Activated T-cell treated with anti-CD3 and anti-CD28 coated beads, Interleukin-2, amount 50 U/mL, for 24 hours (primary cell): Measurements from ENCODE around the gene AJAP1.

Experiments used
- DNase-seq: peaks from one replicate; pipeline ENCODE4 v3.0.0-alpha.2; 2020
- H3K27ac Mint-ChIP-seq: 2 replicates; pipeline ENCODE4 v1.8.0; 2020; ENCODE audit warnings: mild to moderate bottlenecking, mixed read lengths
- H3K27me3 Mint-ChIP-seq: 2 replicates; pipeline ENCODE4 v1.8.0; 2020; ENCODE audit warnings: mixed read lengths
- H3K36me3 Mint-ChIP-seq: 2 replicates; pipeline ENCODE4 v1.8.0; 2020; ENCODE audit warnings: low read depth, mixed read lengths
- H3K4me1 Mint-ChIP-seq: 2 replicates; pipeline ENCODE4 v1.8.0; 2020; ENCODE audit warnings: low read depth, mixed read lengths
- H3K4me3 Mint-ChIP-seq: 2 replicates; pipeline ENCODE4 v1.8.0; 2020; ENCODE audit warnings: mild to moderate bottlenecking, moderate library complexity, mixed read lengths
- H3K9me3 Mint-ChIP-seq: 2 replicates; pipeline ENCODE4 v1.8.0; 2020; ENCODE audit warnings: mixed read lengths

Gene AJAP1

DNA sequence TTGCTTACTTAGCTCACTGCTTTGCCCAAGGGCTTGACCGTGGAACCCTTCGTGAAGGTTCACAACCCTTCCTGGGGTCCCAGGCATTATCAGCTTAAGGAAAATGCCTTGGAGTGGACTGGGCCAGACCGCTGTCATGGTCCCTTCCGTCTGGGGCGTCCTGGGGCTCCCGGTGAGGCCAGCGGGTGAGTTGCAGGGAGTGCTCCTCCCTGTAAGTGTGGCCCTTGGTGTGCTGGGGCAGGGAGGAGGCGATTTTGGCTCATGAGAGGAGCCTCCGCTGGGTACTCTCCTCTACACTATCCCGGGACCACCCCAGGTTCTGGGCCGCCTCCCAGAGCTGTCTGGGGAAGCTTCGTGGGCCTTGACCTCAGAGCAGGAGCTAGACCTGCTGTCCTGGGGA, 48.1 kb downstream of the AJAP1 start:
- Mint-ChIP-seq H3K27ac (no peak overlapping the region), H3K27me3 (peaks cover 13% of the 10 kb centered on the region), H3K36me3 (no peaks in the 10 kb centered on the region), H3K4me1 (no peaks in the 10 kb centered on the region), H3K4me3 (no peak overlapping the region), H3K9me3 (no peaks in the 10 kb centered on the region)
- DNase-seq: no peak

DNA sequence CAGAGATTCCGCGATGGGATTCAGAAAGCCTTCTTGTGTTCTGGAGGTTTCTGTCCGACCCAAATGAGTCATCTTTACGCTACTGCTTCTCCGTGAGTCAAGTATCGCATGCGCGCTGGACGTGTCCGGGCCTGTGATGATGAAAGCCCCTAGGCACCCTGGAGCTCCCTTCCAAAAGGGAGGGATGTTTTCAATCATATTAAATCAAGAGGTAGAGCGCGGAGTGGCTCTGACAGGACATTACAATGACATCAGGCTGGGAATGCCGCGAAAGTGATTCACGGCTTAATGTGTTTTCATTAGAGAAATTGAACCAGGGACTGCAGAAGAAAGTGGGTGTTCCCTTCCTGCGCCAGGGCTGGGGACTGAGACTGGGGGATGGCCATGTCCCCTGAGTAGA, 48.5 kb downstream of the AJAP1 start:
- H3K27me3 Mint-ChIP-seq: peaks cover 16% of the 10 kb centered on the region
- H3K4me1 Mint-ChIP-seq: no peaks in the 10 kb centered on the region
- H3K4me3 Mint-ChIP-seq: no peak overlapping the region
- H3K27ac Mint-ChIP-seq: no peak overlapping the region
- no peaks in the 10 kb centered on the region for H3K9me3 Mint-ChIP-seq
- no peaks in the 10 kb centered on the region for H3K36me3 Mint-ChIP-seq
- DNase-seq: no peak

DNA sequence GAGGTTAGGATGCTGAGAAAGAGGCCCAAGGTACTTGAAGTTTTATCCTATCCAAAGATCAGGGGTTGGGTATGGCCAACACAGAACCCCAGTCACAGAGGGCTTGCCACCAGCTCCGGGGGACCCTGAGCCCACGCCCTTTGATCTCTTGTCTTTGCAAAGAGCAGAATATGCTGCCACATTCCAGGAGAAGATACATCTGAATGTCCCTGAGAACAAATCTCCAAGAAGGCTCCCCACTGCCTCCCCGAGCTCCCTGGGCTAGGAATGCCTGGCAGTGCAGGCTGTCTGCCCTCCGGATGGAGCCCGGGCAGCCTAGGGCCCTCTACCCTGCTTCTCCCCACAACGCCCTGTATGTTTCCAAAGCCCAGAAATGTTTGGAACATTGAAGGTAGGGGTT, 49.2 kb downstream of the AJAP1 start:
- no peak for DNase-seq
- Mint-ChIP-seq H3K27ac (no peak overlapping the region), H3K27me3 (peaks cover 16% of the 10 kb centered on the region), H3K4me1 (no peaks in the 10 kb centered on the region), H3K36me3 (no peaks in the 10 kb centered on the region), H3K9me3 (no peaks in the 10 kb centered on the region), H3K4me3 (no peak overlapping the region)

DNA sequence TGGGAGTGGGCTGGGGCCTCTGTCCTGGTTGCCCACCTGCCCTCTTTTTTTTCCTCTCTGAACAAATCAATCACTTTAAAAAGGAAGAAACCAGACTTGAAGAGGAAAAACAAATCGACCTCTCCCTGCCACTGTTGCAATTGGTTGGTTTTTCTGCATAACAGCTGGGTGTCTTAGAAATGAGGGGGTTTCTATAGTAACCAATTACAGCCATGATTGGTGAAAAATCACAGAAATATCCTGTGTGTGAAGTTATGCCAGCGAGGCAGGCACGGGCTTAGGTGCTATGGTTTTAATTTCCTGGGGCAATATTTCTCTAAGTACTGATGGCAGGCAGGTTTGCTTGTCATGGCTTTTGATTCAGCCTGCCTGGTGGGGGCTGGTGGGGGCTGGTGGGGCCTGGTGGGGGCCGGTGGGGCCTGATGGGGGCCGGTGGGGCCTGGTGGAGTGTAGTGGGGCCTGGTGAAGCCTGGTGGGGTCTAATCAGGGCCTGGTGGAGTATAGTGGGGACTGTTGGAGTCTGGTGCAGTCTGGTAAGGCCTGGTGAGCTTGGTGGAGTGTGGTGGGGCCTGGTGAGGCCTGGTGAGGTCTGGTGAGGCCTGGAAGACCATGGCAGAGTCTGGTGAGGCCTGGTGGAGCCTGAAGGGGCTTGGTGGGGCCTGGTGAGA, 54.6 kb downstream of the AJAP1 start:
- H3K27ac Mint-ChIP-seq: no peak overlapping the region

DNA sequence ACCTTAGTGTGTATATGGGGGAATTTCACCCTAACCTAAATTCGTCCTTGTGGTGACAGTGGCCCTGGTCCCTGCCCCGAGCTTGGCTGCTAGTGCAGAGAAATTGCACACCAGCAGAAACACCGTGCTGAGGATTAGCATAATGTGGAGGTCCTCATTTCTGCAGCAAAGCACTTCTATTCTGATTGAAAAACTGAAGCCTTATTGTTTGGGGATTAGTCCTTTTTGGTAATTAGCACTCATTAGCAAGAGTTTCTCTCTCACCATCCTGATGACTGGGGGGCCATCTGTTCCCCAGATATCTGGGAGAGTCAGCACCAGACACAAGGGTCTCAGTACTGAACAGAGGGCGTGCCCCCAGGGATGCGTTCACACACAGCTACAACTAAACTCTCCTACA, 55.2 kb downstream of the AJAP1 start:
- Mint-ChIP-seq H3K4me1 (peaks cover 2% of the 10 kb centered on the region), H3K27ac (no peak overlapping the region)

More for the DNA sequence above, 54.6 kb downstream of the AJAP1 start:
- no peaks in the 10 kb centered on the region for H3K9me3 Mint-ChIP-seq
- DNase-seq: no peak
- peaks cover 32% of the 10 kb centered on the region for H3K27me3 Mint-ChIP-seq
- H3K36me3 Mint-ChIP-seq: no peaks in the 10 kb centered on the region
- no peak overlapping the region for H3K4me3 Mint-ChIP-seq
- peaks cover 2% of the 10 kb centered on the region for H3K4me1 Mint-ChIP-seq

DNA sequence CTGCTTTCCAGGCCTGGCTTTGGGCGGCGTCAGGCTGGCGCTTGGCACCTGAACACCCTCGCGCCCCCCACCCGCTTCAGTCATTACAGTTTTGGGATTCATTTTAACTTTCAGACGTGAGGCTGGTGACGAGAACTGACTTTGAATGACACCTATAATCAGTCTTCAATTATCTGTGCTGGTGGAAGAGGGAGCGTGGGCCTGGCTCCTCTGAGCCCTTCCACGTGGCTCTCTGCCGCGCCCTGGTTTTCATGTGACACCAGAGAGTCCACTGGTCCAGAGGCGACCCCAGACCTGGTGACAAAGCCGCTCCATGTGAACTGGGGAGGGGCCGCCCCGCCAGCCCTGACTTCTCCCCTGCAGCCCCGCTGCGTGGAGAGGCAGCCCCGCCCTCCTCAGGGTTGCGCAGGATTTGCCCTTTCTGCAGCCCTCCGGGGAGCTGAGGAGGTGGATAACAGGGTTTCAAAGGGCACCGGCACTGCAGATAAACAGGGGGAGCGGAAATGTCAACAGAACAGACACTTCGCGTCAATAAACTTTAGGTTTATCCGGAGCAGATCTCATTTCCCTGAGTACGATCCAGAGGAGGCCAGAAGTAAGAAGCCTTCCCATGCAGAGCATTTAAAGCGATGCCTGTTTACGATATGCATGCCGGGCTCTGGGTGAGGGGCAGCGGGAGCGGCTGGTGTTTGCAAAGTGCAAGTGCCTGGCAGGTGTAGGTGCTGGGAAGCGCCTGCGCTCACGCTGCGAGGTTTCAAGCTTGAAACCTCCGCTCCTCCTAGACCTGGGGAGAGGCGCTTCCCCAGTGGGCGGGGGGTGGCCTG, 56.4 kb downstream of the AJAP1 start:
- Mint-ChIP-seq H3K36me3 (no peaks in the 10 kb centered on the region), H3K9me3 (peaks cover 2% of the 10 kb centered on the region), H3K4me3 (no peak overlapping the region), H3K27ac (no peak overlapping the region), H3K27me3 (peaks cover 32% of the 10 kb centered on the region), H3K4me1 (peaks cover 2% of the 10 kb centered on the region)
- DNase-seq: no peak

More for the DNA sequence above, 55.2 kb downstream of the AJAP1 start:
- H3K4me3 Mint-ChIP-seq: no peak overlapping the region
- H3K27me3 Mint-ChIP-seq: peaks cover 32% of the 10 kb centered on the region
- H3K36me3 Mint-ChIP-seq: no peaks in the 10 kb centered on the region
- H3K9me3 Mint-ChIP-seq: no peaks in the 10 kb centered on the region
- DNase-seq: no peak

DNA sequence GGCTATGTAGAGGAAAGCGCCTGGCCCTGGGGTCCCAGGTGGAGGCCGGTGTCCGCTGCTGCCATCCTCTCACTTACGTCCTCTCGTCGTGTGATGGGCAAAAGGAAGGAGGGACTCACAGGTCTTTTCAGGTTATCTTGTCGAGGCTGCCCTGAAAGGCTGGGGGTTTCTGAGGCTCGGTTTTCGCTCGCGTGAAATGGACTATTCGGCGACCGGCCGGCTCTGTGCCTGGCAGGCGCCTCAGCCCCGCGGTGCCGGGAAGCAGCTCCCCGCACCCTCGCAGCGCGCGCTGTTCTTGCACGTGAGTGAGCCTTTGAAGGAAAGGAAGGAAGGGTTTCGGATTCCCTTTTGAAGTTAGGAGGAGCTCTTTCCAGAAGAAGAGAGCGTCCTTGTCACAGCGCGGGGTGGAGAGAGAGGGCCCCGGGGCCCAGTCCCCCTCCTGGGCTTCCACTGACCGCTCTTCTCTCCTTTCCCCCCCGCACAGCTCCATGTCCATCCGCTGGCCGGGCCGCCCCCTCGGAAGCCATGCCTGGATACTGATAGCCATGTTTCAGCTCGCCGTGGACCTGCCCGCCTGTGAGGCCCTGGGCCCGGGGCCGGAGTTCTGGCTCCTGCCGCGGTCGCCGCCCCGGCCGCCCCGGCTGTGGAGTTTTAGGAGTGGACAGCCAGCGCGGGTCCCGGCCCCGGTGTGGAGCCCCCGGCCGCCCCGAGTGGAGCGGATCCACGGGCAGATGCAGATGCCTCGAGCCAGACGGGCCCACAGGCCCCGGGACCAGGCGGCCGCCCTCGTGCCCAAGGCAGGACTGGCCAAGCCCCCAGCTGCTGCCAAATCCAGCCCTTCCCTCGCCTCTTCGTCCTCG, 57.2 kb downstream of the AJAP1 start:
- Mint-ChIP-seq H3K4me3 (no peak overlapping the region), H3K27me3 (peaks cover 32% of the 10 kb centered on the region), H3K27ac (no peak overlapping the region)

DNA sequence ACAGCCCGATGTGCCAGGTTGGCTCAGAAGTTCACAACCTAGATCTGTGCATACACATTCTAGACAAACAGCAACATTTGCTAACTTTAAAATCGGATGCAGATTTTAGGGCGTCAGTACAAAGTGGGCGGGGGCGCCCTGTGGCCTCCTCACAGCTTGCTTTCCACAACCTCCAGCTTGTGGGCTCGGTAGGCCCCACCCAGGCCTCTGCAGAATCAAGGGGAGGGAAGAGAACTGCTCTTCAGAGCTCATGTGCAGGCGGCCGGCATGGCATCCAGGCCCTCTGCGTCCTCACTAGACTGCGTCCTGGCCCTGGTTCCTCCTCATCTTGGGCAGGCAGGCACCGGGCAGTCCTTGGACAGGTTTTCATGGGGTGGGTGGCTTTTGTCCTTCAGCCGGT, 59.3 kb downstream of the AJAP1 start:
- Mint-ChIP-seq H3K4me3 (no peak overlapping the region), H3K36me3 (no peaks in the 10 kb centered on the region), H3K9me3 (peaks cover 6% of the 10 kb centered on the region), H3K27ac (no peak overlapping the region), H3K4me1 (peaks cover 2% of the 10 kb centered on the region), H3K27me3 (peaks cover 23% of the 10 kb centered on the region)
- no peak for DNase-seq

More for the DNA sequence above, 57.2 kb downstream of the AJAP1 start:
- Mint-ChIP-seq H3K4me1 (peaks cover 2% of the 10 kb centered on the region), H3K9me3 (peaks cover 6% of the 10 kb centered on the region), H3K36me3 (no peaks in the 10 kb centered on the region)
- no peak for DNase-seq

DNA sequence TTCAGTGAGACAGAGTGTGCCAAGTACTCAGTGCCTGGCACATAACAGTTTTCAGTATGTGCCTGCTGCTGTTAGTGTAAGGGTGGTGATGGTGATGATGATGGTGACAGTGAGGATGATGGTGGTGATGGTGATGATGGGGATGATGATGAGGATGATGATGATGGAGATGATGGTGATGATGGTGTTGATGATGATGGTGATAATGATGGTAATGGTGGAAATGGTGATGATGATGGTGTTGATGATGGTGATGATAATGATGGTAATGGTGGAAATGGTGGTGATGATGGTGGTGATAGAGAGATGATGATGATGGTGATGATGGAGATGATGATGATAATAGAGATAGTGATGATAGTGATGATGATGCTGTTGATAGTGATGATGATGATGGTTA, 62.0 kb downstream of the AJAP1 start:
- Mint-ChIP-seq H3K36me3 (no peaks in the 10 kb centered on the region), H3K4me1 (no peaks in the 10 kb centered on the region), H3K27ac (no peak overlapping the region), H3K4me3 (no peak overlapping the region), H3K9me3 (peaks cover 6% of the 10 kb centered on the region), H3K27me3 (peaks cover 6% of the 10 kb centered on the region)
- DNase-seq: no peak

DNA sequence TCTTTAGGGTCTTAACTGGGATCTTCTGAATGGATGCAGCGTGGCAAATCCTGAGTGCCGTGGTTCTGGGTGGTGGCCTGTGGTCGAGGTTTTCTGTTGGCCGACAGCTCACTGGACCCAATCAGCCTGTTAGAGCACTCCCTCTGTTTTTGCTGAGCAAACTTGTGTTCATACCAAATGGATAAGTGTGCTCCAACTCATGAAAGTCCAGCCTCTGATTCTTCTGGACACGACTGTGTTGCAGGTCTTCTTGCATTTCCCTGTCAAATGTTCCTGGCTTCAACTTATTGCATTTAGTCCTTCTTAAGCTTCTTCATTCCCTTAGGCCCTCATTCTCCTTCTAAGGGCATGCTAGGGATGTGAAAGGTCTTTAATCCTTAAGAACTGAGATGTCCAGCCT, 63.7 kb downstream of the AJAP1 start:
- no peak for DNase-seq
- Mint-ChIP-seq H3K27me3 (no peaks in the 10 kb centered on the region), H3K9me3 (peaks cover 6% of the 10 kb centered on the region), H3K27ac (no peak overlapping the region), H3K4me1 (no peaks in the 10 kb centered on the region), H3K36me3 (no peaks in the 10 kb centered on the region), H3K4me3 (no peak overlapping the region)

DNA sequence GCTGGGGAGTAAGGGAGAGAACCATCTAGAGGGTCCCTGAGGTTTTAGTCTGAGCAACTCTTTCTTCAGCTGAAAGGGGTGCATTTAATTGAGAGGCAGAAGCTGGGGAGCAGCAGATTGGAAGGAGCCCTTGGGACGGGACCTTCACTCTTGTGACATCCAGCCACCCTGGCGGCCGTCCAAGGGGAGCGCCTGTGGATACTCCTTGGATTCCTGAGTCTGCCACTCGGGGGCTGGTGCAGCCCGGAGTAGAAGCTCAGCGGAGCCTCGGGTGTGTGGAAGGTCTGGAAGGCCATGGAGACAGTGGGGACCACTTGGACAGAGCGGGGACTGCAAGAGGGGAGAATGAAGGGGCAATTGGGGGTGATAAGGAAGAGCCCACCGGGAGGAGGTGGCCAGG, 68.7 kb downstream of the AJAP1 start:
- Mint-ChIP-seq H3K27me3 (peaks cover 3% of the 10 kb centered on the region), H3K4me3 (no peak overlapping the region), H3K27ac (no peak overlapping the region), H3K4me1 (no peaks in the 10 kb centered on the region), H3K9me3 (no peaks in the 10 kb centered on the region), H3K36me3 (no peaks in the 10 kb centered on the region)
- no peak for DNase-seq

DNA sequence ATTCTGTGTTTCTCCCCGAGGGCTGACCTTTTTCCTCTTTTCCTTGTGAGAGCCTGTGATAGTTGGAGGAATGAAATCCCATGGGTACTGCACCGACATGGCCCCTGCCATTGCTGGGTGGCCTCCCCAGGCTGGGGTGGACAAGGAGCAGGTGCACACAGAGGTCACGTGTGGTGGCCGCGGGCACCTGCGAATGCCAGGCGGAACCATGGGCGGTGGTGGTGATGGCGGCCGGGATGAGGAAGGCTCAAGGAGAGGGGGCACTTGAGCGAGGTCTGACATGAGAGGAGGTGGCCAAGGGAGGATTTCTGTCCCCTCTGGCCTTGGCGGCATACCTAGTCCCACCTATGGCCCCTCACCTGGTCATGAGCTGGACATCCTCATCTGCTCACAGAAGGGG, 69.6 kb downstream of the AJAP1 start:
- Mint-ChIP-seq H3K36me3 (no peaks in the 10 kb centered on the region), H3K27me3 (peaks cover 3% of the 10 kb centered on the region), H3K4me3 (no peak overlapping the region), H3K9me3 (no peaks in the 10 kb centered on the region), H3K4me1 (no peaks in the 10 kb centered on the region), H3K27ac (no peak overlapping the region)
- no peak for DNase-seq

DNA sequence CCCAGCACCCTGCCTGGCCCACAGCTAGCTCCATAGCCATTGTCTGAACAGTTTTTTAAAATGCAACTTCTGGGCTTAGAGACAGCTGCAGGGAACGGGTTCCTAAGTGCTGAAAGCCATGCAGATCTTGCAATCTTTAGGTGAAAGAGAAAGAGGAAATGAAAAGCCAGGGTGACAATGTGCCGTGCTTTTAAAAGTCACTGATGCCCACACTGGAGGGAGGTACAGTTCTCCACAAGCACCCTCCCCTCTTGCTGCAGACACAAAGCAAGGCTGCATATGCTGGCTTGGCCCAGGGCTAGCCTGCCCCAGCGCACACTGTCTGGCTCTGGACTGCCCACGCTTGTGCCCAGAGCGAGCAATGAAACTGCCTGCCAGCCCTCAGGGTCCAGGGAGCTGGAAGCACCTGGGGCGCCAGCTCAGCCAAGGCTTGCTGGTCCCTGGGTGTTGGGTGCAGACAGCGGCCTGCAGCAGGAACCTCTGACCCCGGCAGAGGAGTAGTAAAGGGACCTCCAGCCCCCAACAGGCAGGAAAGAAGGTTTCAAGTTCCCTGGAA, 70.4 kb downstream of the AJAP1 start:
- DNase-seq: no peak
- Mint-ChIP-seq H3K36me3 (no peaks in the 10 kb centered on the region), H3K4me3 (no peak overlapping the region), H3K27me3 (peaks cover 3% of the 10 kb centered on the region), H3K27ac (no peak overlapping the region), H3K9me3 (no peaks in the 10 kb centered on the region), H3K4me1 (no peaks in the 10 kb centered on the region)

DNA sequence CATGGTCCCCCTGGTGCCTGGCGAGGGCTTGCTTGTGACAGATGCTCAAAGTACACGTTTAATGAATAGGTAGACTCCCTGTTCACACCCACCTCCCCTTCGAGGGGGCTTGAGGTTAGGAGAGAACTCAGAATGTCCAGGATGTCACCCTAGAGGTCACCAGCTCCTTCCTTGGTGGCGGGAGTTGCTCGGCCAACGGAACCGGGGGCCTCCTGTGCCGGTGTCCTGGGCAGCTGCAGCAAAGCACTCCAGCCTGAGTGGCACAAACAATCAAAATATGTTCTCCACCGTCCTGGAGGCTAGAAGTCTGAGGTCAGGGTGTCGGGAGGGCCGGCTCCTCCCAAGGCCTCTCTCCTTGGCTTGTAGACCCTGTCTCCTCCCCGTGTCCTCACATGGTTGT, 71.0 kb downstream of the AJAP1 start:
- DNase-seq: no peak
- H3K4me1 Mint-ChIP-seq: no peaks in the 10 kb centered on the region
- H3K27ac Mint-ChIP-seq: no peak overlapping the region
- peaks cover 3% of the 10 kb centered on the region for H3K27me3 Mint-ChIP-seq
- H3K4me3 Mint-ChIP-seq: no peak overlapping the region
- H3K36me3 Mint-ChIP-seq: no peaks in the 10 kb centered on the region
- H3K9me3 Mint-ChIP-seq: no peaks in the 10 kb centered on the region
